ENCODE data around the gene SORCS3. TPM values are rescaled to one million over a fixed set of nuclear protein-coding genes. Genes with fewer than 3 reads are reported as not detected.

SORCS3 gene
- total RNA-seq, 1 donor from 2014 or later: 0.26 TPM

DNA sequence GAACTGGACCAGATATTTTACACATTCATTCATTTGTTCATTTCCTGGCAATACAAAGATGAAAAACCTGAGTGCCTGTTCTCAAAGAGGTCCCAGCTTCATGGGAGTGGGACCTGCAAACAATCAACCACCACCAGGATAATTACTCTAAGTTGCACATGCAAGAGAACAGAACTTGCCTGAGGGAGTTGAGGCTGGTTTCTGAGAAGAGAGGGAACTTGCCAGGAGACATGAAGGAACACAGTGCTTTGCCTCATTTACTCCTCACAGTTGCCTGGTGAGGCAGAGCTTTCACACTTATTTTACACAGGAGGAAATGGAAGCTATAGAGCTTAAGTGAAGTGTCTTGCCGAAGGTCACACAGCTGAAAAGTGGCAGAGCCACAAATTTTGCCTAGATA is 170.1 kb downstream of the SORCS3 start:
- Histone ChIP-seq H3K27ac (no peak overlapping the region), H4K20me1 (ENCODE audit: low read depth) (no peaks in the 10 kb centered on the region), H2AFZ (replicated peaks) (no peak overlapping the region), H3K79me2 (ENCODE audit: low read depth) (no peaks in the 10 kb centered on the region), H3K4me2 (no peak overlapping the region), H3K9ac (no peak overlapping the region), H3K4me1 (no peaks in the 10 kb centered on the region), H3K4me3 (no peak overlapping the region), H3K36me3 (no peaks in the 10 kb centered on the region), H3K9me3 (ENCODE audit: low read depth) (no peaks in the 10 kb centered on the region), H3K27me3 (no peaks in the 10 kb centered on the region), H3F3A (ENCODE audit: low read depth) (no peaks in the 10 kb centered on the region)
- H3K9me3 Mint-ChIP-seq: no peaks in the 10 kb centered on the region
- TF ChIP-seq, protein P1, sequence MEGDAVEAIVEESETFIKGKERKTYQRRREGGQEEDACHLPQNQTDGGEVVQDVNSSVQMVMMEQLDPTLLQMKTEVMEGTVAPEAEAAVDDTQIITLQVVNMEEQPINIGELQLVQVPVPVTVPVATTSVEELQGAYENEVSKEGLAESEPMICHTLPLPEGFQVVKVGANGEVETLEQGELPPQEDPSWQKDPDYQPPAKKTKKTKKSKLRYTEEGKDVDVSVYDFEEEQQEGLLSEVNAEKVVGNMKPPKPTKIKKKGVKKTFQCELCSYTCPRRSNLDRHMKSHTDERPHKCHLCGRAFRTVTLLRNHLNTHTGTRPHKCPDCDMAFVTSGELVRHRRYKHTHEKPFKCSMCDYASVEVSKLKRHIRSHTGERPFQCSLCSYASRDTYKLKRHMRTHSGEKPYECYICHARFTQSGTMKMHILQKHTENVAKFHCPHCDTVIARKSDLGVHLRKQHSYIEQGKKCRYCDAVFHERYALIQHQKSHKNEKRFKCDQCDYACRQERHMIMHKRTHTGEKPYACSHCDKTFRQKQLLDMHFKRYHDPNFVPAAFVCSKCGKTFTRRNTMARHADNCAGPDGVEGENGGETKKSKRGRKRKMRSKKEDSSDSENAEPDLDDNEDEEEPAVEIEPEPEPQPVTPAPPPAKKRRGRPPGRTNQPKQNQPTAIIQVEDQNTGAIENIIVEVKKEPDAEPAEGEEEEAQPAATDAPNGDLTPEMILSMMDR (IDR thresholded peaks at IDR 0.05): no peak
- TF ChIP-seq EZH2 (IDR thresholded peaks at IDR 0.05) (no peak), EZH2phosphoT487 (IDR thresholded peaks at IDR 0.05) (no peak)
- H3K36me3 Mint-ChIP-seq: no peaks in the 10 kb centered on the region
- H3K4me1 Mint-ChIP-seq: no peaks in the 10 kb centered on the region
- DNase-seq (ENCODE audit: low spot score): no peak
- no peak overlapping the region for H3K27ac Mint-ChIP-seq
- H3K4me3 Mint-ChIP-seq: no peak overlapping the region
- no peaks in the 10 kb centered on the region for H3K27me3 Mint-ChIP-seq (ENCODE audit: insufficient read depth, low read depth)

DNA sequence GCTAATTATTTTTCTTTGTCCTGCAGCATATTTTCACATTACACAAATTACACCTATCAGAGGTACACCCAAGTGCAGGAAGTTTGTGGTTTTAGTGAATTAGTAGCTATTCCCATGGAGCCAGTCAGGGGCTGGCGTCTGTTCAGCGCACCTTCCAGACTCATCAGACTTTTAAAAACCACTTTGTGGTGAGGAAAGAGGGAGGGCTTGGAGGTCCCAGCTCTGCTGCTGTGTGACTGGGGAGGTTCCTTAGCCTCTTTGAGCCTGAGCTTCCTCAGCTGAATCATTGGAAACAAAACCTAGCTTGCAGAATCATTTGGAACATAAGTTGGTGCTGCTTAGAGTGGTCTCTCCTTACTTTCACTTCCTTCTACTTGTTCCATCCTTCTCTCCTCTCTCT is 175.4 kb downstream of the SORCS3 start:
- no peaks in the 10 kb centered on the region for H3K36me3 ChIP-seq
- H3F3A ChIP-seq (ENCODE audit: low read depth): no peaks in the 10 kb centered on the region
- no peak overlapping the region for H3K9ac ChIP-seq
- Mint-ChIP-seq H3K4me3 (no peak overlapping the region), H3K9me3 (no peaks in the 10 kb centered on the region), H3K36me3 (no peaks in the 10 kb centered on the region), H3K27me3 (ENCODE audit: insufficient read depth, low read depth) (peaks cover 2% of the 10 kb centered on the region), H3K4me1 (no peaks in the 10 kb centered on the region), H3K27ac (no peak overlapping the region)
- no peak overlapping the region for H3K4me3 ChIP-seq
- H3K79me2 ChIP-seq (ENCODE audit: low read depth): no peaks in the 10 kb centered on the region
- H3K4me2 ChIP-seq: no peak overlapping the region
- no peak overlapping the region for H2AFZ ChIP-seq (replicated peaks)
- H3K4me1 ChIP-seq: no peaks in the 10 kb centered on the region
- H3K9me3 ChIP-seq (ENCODE audit: low read depth): no peaks in the 10 kb centered on the region
- TF ChIP-seq EZH2 (IDR thresholded peaks at IDR 0.05) (no peak), EZH2phosphoT487 (IDR thresholded peaks at IDR 0.05) (no peak)
- TF ChIP-seq, protein P1 (IDR thresholded peaks at IDR 0.05): no peak
- no peaks in the 10 kb centered on the region for H4K20me1 ChIP-seq (ENCODE audit: low read depth)
- no peaks in the 10 kb centered on the region for H3K27me3 ChIP-seq
- no peak for DNase-seq (ENCODE audit: low spot score)
- H3K27ac ChIP-seq: no peak overlapping the region

DNA sequence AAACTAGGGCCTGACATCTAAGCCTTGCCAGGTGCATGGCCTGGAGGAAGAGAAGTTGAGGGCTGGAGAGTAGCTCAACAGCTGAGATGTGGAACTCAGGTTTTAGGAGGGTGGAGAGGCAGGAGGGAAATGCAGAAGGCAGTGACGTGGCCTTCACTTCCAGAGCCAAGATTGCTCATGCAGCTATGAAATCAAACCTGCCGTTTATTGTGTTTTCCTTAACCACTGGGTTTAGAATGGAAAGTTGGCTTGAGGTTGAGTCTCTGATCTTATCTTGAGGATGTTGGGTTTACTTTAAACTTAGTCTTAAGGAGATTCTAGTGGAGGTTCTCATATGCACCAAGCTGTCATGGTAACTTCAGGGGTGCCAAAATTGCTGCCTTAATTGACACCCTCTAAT is 178.6 kb downstream of the SORCS3 start:
- no peaks in the 10 kb centered on the region for H3K4me1 Mint-ChIP-seq
- Histone ChIP-seq H3K9ac (no peak overlapping the region), H3K79me2 (ENCODE audit: low read depth) (no peaks in the 10 kb centered on the region), H3K4me3 (no peak overlapping the region), H2AFZ (replicated peaks) (no peak overlapping the region), H4K20me1 (ENCODE audit: low read depth) (peaks cover 5% of the 10 kb centered on the region), H3K4me2 (no peak overlapping the region), H3K27ac (no peak overlapping the region), H3K4me1 (no peaks in the 10 kb centered on the region), H3K9me3 (ENCODE audit: low read depth) (no peaks in the 10 kb centered on the region), H3K36me3 (no peaks in the 10 kb centered on the region), H3F3A (ENCODE audit: low read depth) (no peaks in the 10 kb centered on the region), H3K27me3 (no peaks in the 10 kb centered on the region)
- no peaks in the 10 kb centered on the region for H3K36me3 Mint-ChIP-seq
- H3K9me3 Mint-ChIP-seq: no peaks in the 10 kb centered on the region
- no peak overlapping the region for H3K27ac Mint-ChIP-seq
- H3K4me3 Mint-ChIP-seq: no peak overlapping the region
- peaks cover 10% of the 10 kb centered on the region for H3K27me3 Mint-ChIP-seq (ENCODE audit: insufficient read depth, low read depth)
- TF ChIP-seq, protein P1 (IDR thresholded peaks at IDR 0.05): no peak
- TF ChIP-seq EZH2 (IDR thresholded peaks at IDR 0.05) (no peak), EZH2phosphoT487 (IDR thresholded peaks at IDR 0.05) (no peak)
- no peak for DNase-seq (ENCODE audit: low spot score)

Data from neural progenitor cell (in vitro differentiated cells).